ENCODE data around the gene PRRX2. TPM values are rescaled to one million over a fixed set of nuclear protein-coding genes. Genes with fewer than 3 reads are reported as not detected.

Gene PRRX2
- total and polyA plus RNA-seq, 2 donors (not counting 1 experiment from before 2014, with no cell fraction given): not detected

- peaks cover 5 to 6% of the 10 kb centered on the region in 2 donors for H3K4me1 ChIP-seq (ENCODE audit: control insufficient read depth in 2 of 2, insufficient read depth in 2 of 2, low read length in 2 of 2)
- WGBS (ENCODE audit: insufficient coverage): 95% methylated on average over 6 of the region's 6 CpGs
- no peak overlapping the region for H3K4me2 ChIP-seq (replicated peaks; ENCODE audit: low read depth, low read length, poor library complexity, severe bottlenecking)
- H3K27ac ChIP-seq (ENCODE audit: low read length in 2 of 2): no peak overlapping the region
- H2AFZ ChIP-seq (ENCODE audit: insufficient read depth, low read depth, low read length, poor library complexity, severe bottlenecking): no peak overlapping the region
- CTCF ChIA-PET: interaction anchor here (1.4 to 2.3 kb wide), 2 partner anchors 12 to 40 kb away, joined by 6 read pairs; no protein-coding TSS in a partner anchor
- ATAC-seq (ENCODE audit: low read depth) (no peak), DNase-seq (no peak)
- no peak overlapping the region for H3K4me3 ChIP-seq (ENCODE audit: control extremely low read depth in 1 of 5, extremely low read depth in 1 of 5, insufficient read depth in 1 of 5, low read depth in 2 of 5, low read length in 4 of 5)
- no peak for TF ChIP-seq EZH2 (IDR thresholded peaks at IDR 0.05; ENCODE audit: borderline replicate concordance, insufficient read depth, low read depth, low read length, poor library complexity, severe bottlenecking)
- TF ChIP-seq CTCF (IDR thresholded peaks at IDR 0.05): no peak
- H4K20me1 ChIP-seq (ENCODE audit: control insufficient read depth, insufficient read depth, low read length, poor library complexity, severe bottlenecking): no peaks in the 10 kb centered on the region
- no peaks in the 10 kb centered on the region for H3K9me3 Mint-ChIP-seq (ENCODE audit: insufficient read depth)
- POLR2A ChIA-PET: no interaction called here
- peaks cover 17% of the 10 kb centered on the region for H3K27me3 Mint-ChIP-seq
- no peak overlapping the region for H3K27ac Mint-ChIP-seq
- peaks cover 0 to 6% (median 3%) of the 10 kb centered on the region in 4 experiments for H3K27me3 ChIP-seq (replicated peaks in 1 of 4; ENCODE audit: control extremely low read depth in 1 of 4, control insufficient read depth in 3 of 4, insufficient read depth in 4 of 4, low read length in 3 of 4)
- intact Hi-C loops (cut with micrococcal nuclease): no loop called here
- H3K79me2 ChIP-seq (ENCODE audit: control insufficient read depth, insufficient read depth, low read length): no peaks in the 10 kb centered on the region
- peaks cover 0 to 4% (median 0%) of the 10 kb centered on the region in 3 donors for H3K9me3 ChIP-seq (ENCODE audit: control extremely low read depth in 1 of 3, control insufficient read depth in 2 of 3, insufficient read depth in 1 of 3, low read length in 2 of 3)
- no peak overlapping the region for H3K9ac ChIP-seq (ENCODE audit: low read length)
- H3K36me3 ChIP-seq (replicated peaks in 1 of 2; ENCODE audit: control extremely low read depth in 1 of 2, control insufficient read depth in 1 of 2, extremely low read depth in 1 of 2, insufficient read depth in 2 of 2, low read length in 1 of 2): no peaks in the 10 kb centered on the region
- H3K4me1 Mint-ChIP-seq: peaks cover 5% of the 10 kb centered on the region
- H3K4me3 Mint-ChIP-seq: no peak overlapping the region
Observed at GRCh38 chr9:129749575-129749974, 84.1 kb downstream of the PRRX2 start.

GRCh38 chr9:129750013-129750638, 84.7 kb downstream of the PRRX2 start:
- WGBS (ENCODE audit: insufficient coverage): 90% methylated on average over 9 of the region's 9 CpGs
- no peak overlapping the region for H3K4me3 Mint-ChIP-seq
- no peak overlapping the region for H3K4me2 ChIP-seq (replicated peaks; ENCODE audit: low read depth, low read length, poor library complexity, severe bottlenecking)
- H3K27ac Mint-ChIP-seq: no peak overlapping the region
- no peaks in the 10 kb centered on the region for H3K79me2 ChIP-seq (ENCODE audit: control insufficient read depth, insufficient read depth, low read length)
- peaks cover 0 to 4% (median 0%) of the 10 kb centered on the region in 3 donors for H3K9me3 ChIP-seq (ENCODE audit: control extremely low read depth in 1 of 3, control insufficient read depth in 2 of 3, insufficient read depth in 1 of 3, low read length in 2 of 3)
- H3K9me3 Mint-ChIP-seq (ENCODE audit: insufficient read depth): no peaks in the 10 kb centered on the region
- no peaks in the 10 kb centered on the region for H4K20me1 ChIP-seq (ENCODE audit: control insufficient read depth, insufficient read depth, low read length, poor library complexity, severe bottlenecking)
- ChIA-PET CTCF (interaction anchor here (1.4 to 2.3 kb wide), 2 partner anchors 13 to 40 kb away, joined by 6 read pairs; no protein-coding TSS in a partner anchor), POLR2A (no interaction called here)
- H3K27me3 Mint-ChIP-seq: peaks cover 17% of the 10 kb centered on the region
- DNase-seq (no peak), ATAC-seq (ENCODE audit: low read depth) (no peak)
- peaks cover 0 to 6% (median 3%) of the 10 kb centered on the region in 4 experiments for H3K27me3 ChIP-seq (replicated peaks in 1 of 4; ENCODE audit: control extremely low read depth in 1 of 4, control insufficient read depth in 3 of 4, insufficient read depth in 4 of 4, low read length in 3 of 4)
- H3K4me3 ChIP-seq (ENCODE audit: control extremely low read depth in 1 of 5, extremely low read depth in 1 of 5, insufficient read depth in 1 of 5, low read depth in 2 of 5, low read length in 4 of 5): no peak overlapping the region
- H3K27ac ChIP-seq (ENCODE audit: low read length in 2 of 2): no peak overlapping the region
- peaks cover 5 to 6% of the 10 kb centered on the region in 2 donors for H3K4me1 ChIP-seq (ENCODE audit: control insufficient read depth in 2 of 2, insufficient read depth in 2 of 2, low read length in 2 of 2)
- H2AFZ ChIP-seq (ENCODE audit: insufficient read depth, low read depth, low read length, poor library complexity, severe bottlenecking): no peak overlapping the region
- H3K9ac ChIP-seq (ENCODE audit: low read length): no peak overlapping the region
- intact Hi-C loops (cut with micrococcal nuclease): no loop called here
- peaks cover 5% of the 10 kb centered on the region for H3K4me1 Mint-ChIP-seq
- no peak for TF ChIP-seq EZH2 (IDR thresholded peaks at IDR 0.05; ENCODE audit: borderline replicate concordance, insufficient read depth, low read depth, low read length, poor library complexity, severe bottlenecking)
- TF ChIP-seq CTCF (IDR thresholded peaks at IDR 0.05): no peak
- H3K36me3 ChIP-seq (replicated peaks in 1 of 2; ENCODE audit: control extremely low read depth in 1 of 2, control insufficient read depth in 1 of 2, extremely low read depth in 1 of 2, insufficient read depth in 2 of 2, low read length in 1 of 2): no peaks in the 10 kb centered on the region
